LNCAP (cell line): ENCODE measurements around the gene SH3GLB2.

Experiments used
- CTCF ChIP-seq: fragments of 450-650 bp; IDR thresholded peaks from 2 replicates; pipeline ENCODE4 v1.5.1; 2017; ENCODE audit warnings: mild to moderate bottlenecking

The SH3GLB2 gene

GRCh38 chr9:129060991-129061390 lies 32.9 kb upstream of the SH3GLB2 start:
- no peak for TF ChIP-seq CTCF

GRCh38 chr9:129059796-129060785 lies 32.0 kb upstream of the SH3GLB2 start:
- TF ChIP-seq CTCF: no peak

GRCh38 chr9:129058965-129059795 lies 31.0 kb upstream of the SH3GLB2 start:
- TF ChIP-seq CTCF: no peak

GRCh38 chr9:129054163-129054851 lies 26.2 kb upstream of the SH3GLB2 start:
- TF ChIP-seq CTCF: no peak

GRCh38 chr9:129053020-129053419 lies 24.9 kb upstream of the SH3GLB2 start:
- no peak for TF ChIP-seq CTCF

GRCh38 chr9:129052592-129052991 lies 24.5 kb upstream of the SH3GLB2 start:
- TF ChIP-seq CTCF: no peak

GRCh38 chr9:129042016-129042415 lies 13.9 kb upstream of the SH3GLB2 start:
- TF ChIP-seq CTCF: no peak
